Central memory CD8-positive, alpha-beta T cell (primary cell): ENCODE data around the gene SLC26A2.

Source experiments
- ATAC-seq: fragments of 150-1000 bp; cut with Tn5 transposase; replicated peaks from 2 replicates; pipeline ENCODE4 v1.10.0; 2022; ENCODE audit warnings: mild to moderate bottlenecking, moderate FRiP score, moderate number of reproducible peaks; ENCODE audit not compliant: poor library complexity, severe bottlenecking; ENCODE audit errors: extremely low read depth
- DNase-seq, 2 donors: peaks; one replicate each; pipeline ENCODE4 v3.0.0; 2021; ENCODE audit warnings: low spot score in 2 of 2
- H3K27ac Mint-ChIP-seq: one replicate; pipeline ENCODE4 v1.8.0; 2022; ENCODE audit warnings: low read depth, mild to moderate bottlenecking, moderate library complexity, mixed read lengths
- H3K27me3 Mint-ChIP-seq: one replicate; pipeline ENCODE4 v1.8.0; 2022; ENCODE audit warnings: mixed read lengths
- H3K36me3 Mint-ChIP-seq: one replicate; pipeline ENCODE4 v1.8.0; 2022; ENCODE audit warnings: mild to moderate bottlenecking, moderate library complexity, mixed read lengths; ENCODE audit not compliant: insufficient read depth
- H3K4me1 Mint-ChIP-seq: one replicate; pipeline ENCODE4 v1.8.0; 2022; ENCODE audit warnings: mixed read lengths
- H3K4me3 Mint-ChIP-seq: one replicate; pipeline ENCODE4 v1.8.0; 2022; ENCODE audit warnings: mild to moderate bottlenecking, moderate library complexity, mixed read lengths
- H3K9me3 Mint-ChIP-seq: one replicate; pipeline ENCODE4 v1.8.0; 2022; ENCODE audit warnings: mixed read lengths

The SLC26A2 gene

DNA sequence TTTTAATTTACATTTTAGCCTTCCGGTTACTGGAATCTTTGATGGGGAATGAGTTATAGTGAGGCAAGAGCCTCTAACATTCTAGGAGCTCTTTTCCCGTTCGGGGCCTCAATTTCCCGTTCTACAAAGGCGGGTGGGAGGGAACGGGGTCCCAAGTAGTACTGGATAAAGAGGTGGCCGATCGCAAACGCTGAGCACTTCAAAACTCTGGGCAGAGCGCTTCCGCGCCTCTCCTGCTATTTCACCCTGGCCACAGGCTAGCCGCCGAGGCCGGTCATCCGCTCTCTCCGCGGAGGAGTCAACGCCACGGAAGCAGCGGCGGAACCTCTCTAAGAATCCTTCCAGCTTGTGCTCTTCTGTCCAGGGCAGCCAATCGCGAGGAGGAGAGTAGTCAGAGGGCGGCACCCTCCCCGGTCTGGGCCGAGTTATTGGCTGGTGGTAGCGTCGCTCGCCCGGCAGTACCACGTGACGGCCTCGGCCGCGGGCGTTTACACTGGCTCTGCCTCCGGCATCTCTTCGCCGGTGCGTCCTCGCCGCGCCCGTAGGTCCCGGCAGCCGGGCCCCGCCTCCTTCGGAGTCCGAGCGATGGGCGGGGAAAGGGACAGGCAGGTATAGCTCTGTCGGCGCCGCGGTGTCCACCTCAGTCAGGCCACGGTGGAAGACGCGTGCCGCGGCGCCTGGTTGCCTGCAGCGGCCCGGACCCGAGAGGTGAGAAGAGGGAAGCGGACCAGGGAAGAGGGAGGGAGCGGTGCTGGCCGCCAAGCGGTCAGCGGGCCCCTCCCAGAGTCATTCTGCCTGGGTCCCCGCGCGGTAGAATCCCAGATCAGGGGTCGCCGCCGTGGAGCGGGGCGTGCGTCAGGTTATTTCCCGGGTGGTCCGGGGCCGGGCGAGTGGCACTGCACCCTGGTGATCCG is at the start of gene SLC26A2:
Gene SLC26A2, plus strand, starts transcription at position 487 of the 914 bp plus-strand sequence. CDS start 16,895 bp downstream, outside the sequence.
- Mint-ChIP-seq H3K4me1 (peaks cover 35% of the 10 kb centered on the region), H3K9me3 (no peaks in the 10 kb centered on the region), H3K27me3 (no peaks in the 10 kb centered on the region), H3K4me3 (peak within 1 kb of the TSS; percentile 91), H3K27ac (peak within 1 kb of the TSS; percentile 95), H3K36me3 (peaks cover 6% of the 10 kb centered on the region)
- DNase-seq (peak; percentile 79 to 88), ATAC-seq (peak; percentile 99)

DNA sequence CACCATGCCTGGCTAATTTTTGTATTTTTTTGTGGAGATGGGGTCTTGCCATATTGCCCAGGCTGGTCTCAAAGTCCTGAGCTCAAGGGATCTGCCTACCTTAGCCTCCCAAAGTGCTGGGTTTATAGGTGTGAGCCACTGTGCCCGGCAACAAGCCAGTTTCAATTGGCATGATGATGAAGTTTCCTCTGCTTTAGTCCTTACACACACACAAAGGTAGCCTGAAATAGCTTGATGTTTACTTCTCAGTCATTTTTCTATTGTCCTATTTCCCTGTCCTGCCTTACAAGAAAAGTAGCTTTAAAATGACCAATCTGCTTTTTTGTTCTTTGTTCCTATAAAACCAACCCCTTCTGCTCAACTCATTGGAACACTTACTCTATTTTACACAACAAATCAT is 49.5 kb upstream of the SLC26A2 start:
- DNase-seq (no peak), ATAC-seq (no peak)
- Mint-ChIP-seq H3K4me1 (no peaks in the 10 kb centered on the region), H3K27me3 (peaks cover 61% of the 10 kb centered on the region), H3K36me3 (no peaks in the 10 kb centered on the region), H3K4me3 (no peak overlapping the region), H3K27ac (no peak overlapping the region), H3K9me3 (no peaks in the 10 kb centered on the region)

DNA sequence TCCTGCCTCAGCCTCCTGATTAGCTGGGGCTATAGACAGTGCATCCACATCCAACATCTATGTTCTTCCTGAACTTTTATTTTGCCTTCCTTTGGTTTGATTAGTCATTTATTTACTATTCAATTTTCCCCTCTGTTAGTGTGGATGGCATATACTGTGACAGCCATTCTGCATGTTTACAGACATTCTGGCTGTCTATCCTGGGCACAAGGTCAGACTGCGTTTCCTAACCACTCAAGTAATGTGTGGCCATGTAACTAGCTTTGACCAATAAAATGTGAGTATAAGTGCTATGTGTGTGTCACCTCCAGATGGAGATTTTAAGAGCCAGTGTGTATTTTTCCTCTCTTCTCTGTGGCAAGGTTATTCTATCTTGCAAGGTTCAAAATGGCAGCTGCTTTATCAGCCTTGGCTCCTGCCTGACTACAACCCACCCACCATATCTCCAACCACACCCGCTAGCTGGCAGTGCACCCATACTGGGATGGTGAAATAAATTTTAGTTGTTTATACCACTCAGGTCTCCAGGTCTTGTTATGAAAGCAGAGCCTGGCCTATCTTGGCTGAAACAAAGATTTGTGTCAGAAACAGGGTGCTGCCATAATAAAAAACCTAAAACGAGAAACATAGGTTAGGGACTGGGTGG is 48.2 kb upstream of the SLC26A2 start:
- peaks cover 57% of the 10 kb centered on the region for H3K27me3 Mint-ChIP-seq
- no peak overlapping the region for H3K4me3 Mint-ChIP-seq
- DNase-seq, result no peak
- H3K4me1 Mint-ChIP-seq, result no peaks in the 10 kb centered on the region
- H3K9me3 Mint-ChIP-seq, result no peaks in the 10 kb centered on the region
- no peaks in the 10 kb centered on the region for H3K36me3 Mint-ChIP-seq
- H3K27ac Mint-ChIP-seq, result no peak overlapping the region
- ATAC-seq, result no peak

DNA sequence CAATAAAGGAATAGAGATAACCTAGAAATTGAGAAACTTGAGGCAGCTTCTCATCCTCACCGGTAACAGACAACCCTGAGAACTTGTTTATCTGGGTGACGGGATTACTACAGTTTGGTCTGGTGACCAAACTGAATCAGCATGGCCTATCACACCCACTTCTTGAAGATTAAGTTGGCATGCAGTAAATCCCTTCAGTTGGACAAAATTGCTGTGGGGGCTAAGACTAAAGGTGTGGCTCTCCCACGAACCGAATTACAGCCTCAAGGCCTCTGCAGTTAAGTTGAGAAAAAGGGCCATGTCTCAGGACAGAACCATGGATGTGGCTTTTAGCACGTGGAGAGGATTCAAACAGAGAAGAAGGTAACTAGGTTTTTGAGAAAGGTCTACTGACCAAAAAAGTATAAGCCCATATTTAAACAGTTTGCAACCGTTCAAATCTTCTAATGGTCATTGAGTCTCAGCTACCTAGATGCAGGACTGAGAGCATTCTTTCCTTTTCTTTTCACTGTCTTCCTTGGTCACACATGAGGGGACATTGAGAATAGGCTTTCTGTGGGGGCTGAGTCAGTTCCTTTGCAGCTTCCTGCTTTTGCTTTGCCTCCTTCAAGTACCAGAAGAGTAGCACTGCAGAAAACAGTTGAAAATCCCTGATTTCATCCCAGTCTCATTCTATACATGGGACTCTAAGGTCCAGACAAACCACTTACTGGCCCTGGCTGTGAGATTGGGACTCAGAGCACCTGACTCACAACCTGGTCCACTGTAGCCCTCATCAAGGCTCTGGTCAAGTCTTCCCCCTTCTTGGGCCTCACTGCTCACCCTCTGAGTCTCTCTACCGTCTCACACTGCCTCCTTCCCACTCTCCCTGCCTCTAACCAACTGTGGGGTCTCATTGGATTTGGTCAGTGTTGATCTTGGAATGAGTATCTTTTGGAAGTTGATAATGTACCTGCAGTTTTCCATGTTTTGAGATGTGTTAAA is 46.8 kb upstream of the SLC26A2 start:
- ATAC-seq (no peak), DNase-seq (no peak)
- no peaks in the 10 kb centered on the region for H3K9me3 Mint-ChIP-seq
- no peaks in the 10 kb centered on the region for H3K36me3 Mint-ChIP-seq
- H3K4me1 Mint-ChIP-seq, result no peaks in the 10 kb centered on the region
- H3K27ac Mint-ChIP-seq, result no peak overlapping the region
- H3K27me3 Mint-ChIP-seq, result peaks cover 66% of the 10 kb centered on the region
- no peak overlapping the region for H3K4me3 Mint-ChIP-seq

DNA sequence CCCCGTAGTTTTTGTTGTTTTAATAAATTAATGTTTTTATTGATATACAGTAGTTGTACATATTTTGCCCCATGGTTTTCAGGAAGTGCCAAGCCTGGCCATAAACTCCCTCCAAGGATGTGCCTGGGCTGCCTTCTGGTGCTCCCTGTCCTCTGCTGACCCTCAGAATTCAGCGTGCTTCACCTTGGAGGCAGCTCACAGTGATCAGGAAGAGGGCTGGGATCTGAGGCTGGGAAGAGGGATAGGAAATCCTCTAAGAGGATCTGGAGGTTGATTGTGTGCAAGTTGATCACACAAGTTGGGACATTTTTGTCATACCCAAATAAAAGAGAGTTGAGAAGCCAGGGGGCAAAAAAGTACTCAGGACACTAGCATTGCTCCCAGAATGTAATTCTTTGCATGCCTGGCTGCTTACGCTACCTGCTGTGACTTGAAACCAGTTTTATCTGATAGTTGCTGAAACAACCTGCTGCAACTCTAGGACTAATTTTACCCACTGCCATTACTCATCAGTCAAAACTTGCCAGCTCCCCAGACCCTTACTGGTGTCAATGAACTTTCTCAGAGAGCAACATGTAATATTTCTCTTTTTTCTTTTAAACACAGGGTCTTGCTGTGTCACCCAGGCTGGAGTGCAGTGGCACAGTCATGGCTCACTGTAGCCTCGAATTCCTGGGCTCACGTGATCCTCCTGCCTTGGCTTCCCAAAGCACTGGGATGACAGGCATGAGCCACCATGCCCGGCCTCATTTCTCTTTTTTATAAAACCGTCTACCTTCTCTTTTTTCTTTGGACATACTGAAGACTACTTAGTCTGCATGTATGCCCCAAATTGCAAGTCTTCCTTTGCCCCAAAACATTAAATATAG is 44.9 kb upstream of the SLC26A2 start:
- Mint-ChIP-seq H3K9me3 (no peaks in the 10 kb centered on the region), H3K27me3 (peaks cover 64% of the 10 kb centered on the region), H3K36me3 (no peaks in the 10 kb centered on the region), H3K4me3 (no peak overlapping the region), H3K4me1 (no peaks in the 10 kb centered on the region), H3K27ac (no peak overlapping the region)
- ATAC-seq, result no peak
- no peak for DNase-seq

DNA sequence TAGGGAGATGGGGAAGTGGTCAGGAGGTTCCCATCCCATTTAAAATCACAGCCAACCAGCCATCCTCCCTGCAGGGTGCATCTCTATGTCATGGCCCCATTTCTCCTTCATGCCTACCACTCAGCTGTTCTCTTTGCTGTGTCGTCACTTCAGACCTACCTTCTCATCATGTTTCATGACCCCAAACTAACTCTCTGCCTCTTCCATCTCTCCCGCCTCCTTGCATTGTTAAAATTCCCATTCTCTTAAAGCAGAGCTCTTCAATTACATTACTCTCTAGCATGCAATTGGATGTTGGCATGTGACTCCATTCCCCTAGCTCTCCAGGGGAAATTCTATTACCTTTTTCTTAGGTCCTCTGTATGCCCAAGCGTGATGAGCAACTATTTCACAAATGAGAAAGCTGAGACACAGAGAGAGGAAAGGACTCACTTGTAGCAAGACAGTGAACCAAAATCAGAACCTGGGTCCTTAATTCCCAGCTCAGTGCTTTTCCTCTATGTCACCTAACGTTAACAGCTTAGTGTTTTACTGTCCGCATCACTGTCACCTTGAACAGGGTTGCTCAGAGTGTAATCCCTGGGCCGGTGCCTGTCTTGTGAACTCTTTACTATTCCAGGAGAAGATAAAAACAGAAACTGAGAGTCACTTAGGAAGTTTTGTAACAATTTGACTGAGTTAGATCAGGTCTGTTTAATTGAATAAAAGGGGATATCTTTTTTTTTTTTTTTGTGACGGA is 44.1 kb upstream of the SLC26A2 start:
- Mint-ChIP-seq H3K27me3 (peaks cover 59% of the 10 kb centered on the region), H3K36me3 (no peaks in the 10 kb centered on the region)
- DNase-seq, result no peak

DNA sequence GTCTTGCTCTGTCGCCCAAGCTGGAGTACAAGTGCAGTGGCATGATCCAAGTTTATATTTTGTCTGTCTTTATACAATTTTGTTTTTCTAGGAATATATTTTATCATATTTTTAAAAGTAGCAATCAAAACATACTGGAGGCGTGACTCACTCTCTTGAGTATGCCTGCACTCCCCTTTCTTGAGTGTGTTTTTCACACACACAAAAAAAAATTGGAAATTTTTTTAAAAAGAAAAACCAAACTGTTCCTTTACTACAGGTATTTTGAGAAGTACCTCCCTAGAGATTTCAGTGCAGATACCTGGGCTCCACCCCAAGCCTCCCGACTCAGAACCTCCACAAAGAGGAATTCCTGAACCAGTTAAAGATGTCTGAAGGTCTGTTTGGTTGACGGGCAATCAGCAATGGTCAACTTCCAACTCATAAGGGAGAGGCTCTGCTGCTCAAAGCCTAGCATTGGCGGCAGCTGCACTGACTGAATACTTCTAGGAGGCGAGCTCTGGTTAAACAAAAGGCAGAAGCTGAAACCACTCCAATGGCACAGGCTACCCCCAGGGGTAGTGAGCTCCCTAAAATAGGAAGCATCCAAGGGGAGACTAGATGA is 43.4 kb upstream of the SLC26A2 start:
- Mint-ChIP-seq H3K4me1 (no peaks in the 10 kb centered on the region), H3K9me3 (no peaks in the 10 kb centered on the region), H3K36me3 (no peaks in the 10 kb centered on the region), H3K4me3 (no peak overlapping the region), H3K27ac (no peak overlapping the region), H3K27me3 (peaks cover 52% of the 10 kb centered on the region)
- no peak for ATAC-seq
- DNase-seq, result no peak

More for the DNA sequence above, 44.1 kb upstream of the SLC26A2 start:
- Mint-ChIP-seq H3K9me3 (no peaks in the 10 kb centered on the region), H3K27ac (no peak overlapping the region), H3K4me3 (no peak overlapping the region), H3K4me1 (no peaks in the 10 kb centered on the region)
- no peak for ATAC-seq

DNA sequence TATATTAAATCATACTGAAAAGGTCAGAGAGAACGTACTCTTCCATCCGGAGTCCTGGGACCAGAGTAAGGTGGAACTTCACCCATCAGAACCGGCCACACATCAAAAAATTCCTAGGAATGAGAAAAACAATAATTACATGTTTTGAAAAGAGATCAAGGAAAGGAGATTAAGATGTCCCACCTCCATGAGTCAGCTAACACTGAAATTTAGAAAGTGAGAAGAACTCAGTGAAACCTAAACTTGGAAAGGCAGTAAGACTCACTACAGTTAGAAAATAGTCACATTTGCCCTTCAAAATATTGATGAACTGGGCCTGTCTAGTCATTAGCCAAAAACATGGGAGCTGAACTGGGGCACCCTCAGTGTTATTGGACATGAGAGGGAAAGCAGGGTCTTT is 39.0 kb upstream of the SLC26A2 start:
- Mint-ChIP-seq H3K36me3 (no peaks in the 10 kb centered on the region), H3K4me1 (no peaks in the 10 kb centered on the region), H3K4me3 (no peak overlapping the region), H3K9me3 (no peaks in the 10 kb centered on the region), H3K27ac (no peak overlapping the region), H3K27me3 (peaks cover 29% of the 10 kb centered on the region)
- DNase-seq, result no peak
- ATAC-seq, result no peak

DNA sequence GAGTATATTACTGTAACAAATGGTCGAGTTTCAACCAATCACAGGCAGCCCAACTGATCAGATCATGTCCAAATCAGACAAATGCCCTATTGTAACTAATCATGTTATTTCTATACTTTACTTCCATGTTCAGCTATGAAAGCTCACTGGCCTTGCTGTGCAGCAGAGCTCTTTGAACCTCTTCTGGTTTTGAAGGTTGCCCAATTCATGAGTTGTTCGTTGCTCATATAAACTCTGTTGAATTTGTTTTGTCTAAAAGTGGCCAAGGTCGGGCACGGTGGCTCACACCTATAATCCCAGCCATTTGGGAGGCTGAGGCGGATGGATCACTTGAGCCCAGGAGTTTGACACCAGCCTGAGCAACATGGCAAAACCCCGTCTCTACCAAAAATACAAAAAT is 37.6 kb upstream of the SLC26A2 start:
- H3K9me3 Mint-ChIP-seq, result no peaks in the 10 kb centered on the region
- H3K4me3 Mint-ChIP-seq, result no peak overlapping the region
- peaks cover 19% of the 10 kb centered on the region for H3K27me3 Mint-ChIP-seq
- ATAC-seq (no peak), DNase-seq (no peak)
- no peaks in the 10 kb centered on the region for H3K4me1 Mint-ChIP-seq
- no peaks in the 10 kb centered on the region for H3K36me3 Mint-ChIP-seq
- no peak overlapping the region for H3K27ac Mint-ChIP-seq

DNA sequence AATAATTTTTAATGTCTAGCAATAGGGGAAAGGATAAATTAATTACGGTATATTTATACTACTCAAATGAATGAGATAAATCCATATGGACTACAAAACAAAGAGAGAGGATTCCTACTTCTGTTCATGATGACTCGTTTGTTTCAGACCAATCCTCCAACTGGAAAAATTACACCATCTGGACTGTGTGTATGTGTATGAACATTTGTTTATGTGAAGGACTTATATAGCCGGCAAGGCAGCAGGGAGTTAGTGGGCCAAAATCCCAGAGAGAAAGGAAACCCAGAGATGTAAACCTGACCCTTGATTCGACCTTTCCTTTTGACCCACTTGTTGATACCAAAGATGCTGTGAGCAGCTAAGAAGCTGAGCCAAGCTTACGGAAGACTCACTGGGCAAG is 36.1 kb upstream of the SLC26A2 start:
- DNase-seq, result no peak
- peaks cover 14% of the 10 kb centered on the region for H3K27me3 Mint-ChIP-seq

More for the DNA sequence above, 36.1 kb upstream of the SLC26A2 start:
- Mint-ChIP-seq H3K4me3 (no peak overlapping the region), H3K9me3 (no peaks in the 10 kb centered on the region), H3K36me3 (no peaks in the 10 kb centered on the region), H3K4me1 (no peaks in the 10 kb centered on the region), H3K27ac (no peak overlapping the region)
- ATAC-seq, result no peak
